ENCODE results near the gene B9D2.
"Not testable (repeated sequence)": the region's sequence is repeated elsewhere in the genome, so short reads cannot be mapped to it uniquely, and the experiment has no call there.

- TF ChIP-seq CTCF (conservative IDR thresholded peaks at IDR 0.05); EZH2 (IDR thresholded peaks at IDR 0.05; ENCODE audit: low read depth): not testable (repeated sequence)
These were observed 17.0 kb downstream of the B9D2 start for GRCh38 chr19:41346916-41347315.
